T-helper 9 cell (primary cell): ENCODE measurements around the gene ARF6.
"Not testable (repeated sequence)": the region's sequence is repeated elsewhere in the genome, so short reads cannot be mapped to it uniquely, and the experiment has no call there.

ENCODE experiments used
- DNase-seq: peaks from one replicate; pipeline ENCODE4 v3.0.0-alpha.2; 2020

Gene ARF6

DNA sequence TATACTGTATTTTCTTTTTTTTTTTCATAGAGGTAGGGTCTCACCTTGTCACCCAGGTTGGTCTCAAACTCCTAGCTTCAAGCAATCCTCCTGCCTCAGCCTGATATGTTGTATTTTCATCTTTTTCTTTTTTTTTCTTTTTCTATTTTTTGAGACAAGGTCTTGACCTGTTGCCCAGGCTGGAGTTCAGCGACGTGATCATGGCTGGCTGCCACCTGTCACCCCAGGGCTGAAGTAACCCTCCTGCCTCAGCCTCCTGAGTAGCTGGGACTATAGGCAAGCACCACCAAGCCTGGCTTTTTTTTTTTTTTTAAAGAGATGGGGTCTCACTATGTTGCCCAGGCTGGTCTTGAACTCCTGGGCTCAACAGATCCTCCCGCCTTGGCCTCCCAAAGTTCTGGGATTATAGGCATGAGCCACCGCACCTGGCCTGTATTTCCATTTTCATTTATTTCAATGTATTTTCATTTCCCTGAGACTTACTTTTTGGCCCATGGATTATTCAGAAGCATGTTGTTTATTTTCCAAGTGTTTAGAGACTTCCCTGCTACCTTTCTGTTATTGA is 16.2 kb upstream of the ARF6 start:
- DNase-seq: no peak

DNA sequence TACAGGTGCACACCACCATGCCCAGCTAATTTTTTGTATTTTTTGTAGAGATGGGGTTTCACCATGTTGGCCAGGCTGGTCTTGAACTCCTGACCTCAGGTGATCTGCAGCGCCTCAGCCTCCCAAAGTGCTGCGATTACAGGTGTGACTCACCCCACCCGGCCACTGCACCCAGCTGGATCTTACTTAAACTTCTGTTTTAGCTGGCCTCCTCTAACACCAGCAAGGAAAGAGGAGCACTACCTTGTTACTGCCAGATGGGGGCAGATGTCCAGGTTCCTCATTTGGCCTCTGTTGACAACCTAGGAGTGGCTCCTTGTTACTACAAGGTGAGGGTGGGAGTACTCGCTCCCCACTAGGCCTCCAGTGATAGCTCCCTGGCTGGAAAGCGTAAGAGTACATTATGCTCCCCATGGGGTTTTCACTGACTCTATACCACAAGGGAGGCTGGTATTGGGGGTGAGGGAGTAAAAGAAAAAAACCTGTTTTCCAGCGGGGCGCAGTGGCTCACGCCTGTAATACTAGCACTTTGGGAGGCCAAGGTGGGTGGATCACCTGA is 13.2 kb upstream of the ARF6 start:
- peak; percentile 33 for DNase-seq

DNA sequence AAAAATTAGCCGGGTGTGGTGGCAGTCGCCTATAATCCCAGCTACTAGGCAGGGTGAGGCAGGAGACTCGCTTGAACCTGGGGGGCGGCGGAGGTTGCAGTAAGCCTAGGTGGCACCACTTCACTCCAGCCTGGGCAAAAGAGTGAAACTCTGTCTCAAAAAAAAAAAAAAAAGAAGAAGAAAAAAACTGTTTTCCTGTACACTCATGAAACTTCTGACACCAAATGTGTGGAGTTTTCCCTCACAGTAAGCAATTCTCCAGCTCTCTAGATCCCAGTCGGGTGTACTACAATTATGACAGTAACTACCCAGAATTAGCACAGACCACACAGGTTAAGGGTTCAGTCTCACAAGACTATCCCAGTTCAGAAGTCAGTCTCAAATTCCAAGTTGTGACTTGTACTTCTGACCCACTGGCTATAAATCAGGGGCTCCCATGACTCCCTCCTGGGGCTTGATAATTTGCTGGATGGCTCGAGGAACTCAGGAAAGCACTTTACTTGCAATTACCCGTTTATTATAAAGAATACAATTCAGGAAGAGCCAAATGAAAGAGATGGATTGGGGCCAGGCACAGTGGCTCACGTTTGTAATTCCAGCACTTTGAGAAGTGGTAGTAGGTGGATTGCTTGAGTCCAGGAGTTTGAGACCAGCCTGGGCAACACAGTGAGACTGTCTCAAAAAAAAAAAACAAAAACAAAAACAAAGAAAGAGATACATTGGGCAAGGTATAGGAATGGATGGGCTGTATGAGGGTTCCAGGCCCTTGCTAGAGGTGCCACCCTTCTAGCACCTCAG is 12.4 kb upstream of the ARF6 start:
- no peak for DNase-seq

DNA sequence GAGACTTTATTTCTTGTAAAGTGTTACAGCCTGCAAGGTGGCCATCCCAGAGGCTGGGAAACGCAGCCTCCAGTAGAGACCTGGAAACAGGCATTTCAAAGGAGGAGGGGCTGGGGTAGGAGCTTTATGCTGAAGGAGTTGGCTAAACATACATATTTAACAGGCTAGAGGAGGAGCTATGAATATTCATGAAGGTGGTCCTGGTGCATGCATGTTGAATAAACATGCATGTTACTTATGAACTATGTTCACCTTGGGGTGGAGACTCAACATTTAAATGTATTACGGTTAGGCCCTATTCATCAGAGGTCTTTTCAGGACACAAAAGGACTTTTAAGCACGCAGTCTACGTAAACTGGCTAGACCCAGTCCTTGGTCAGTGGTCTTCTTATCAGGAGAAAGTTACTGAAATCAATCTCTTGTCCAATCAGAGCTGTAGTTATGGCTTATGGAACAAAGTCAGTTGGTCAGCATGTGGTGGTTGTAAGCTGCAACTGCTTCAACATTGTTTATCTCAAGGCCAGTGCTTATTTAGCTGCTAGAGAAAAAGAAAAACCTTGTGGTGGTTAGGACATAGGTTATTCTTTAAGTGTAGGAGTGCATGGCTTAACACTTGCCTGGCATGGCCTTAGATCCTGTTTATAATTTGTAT is 11.4 kb upstream of the ARF6 start:
- DNase-seq: no peak

DNA sequence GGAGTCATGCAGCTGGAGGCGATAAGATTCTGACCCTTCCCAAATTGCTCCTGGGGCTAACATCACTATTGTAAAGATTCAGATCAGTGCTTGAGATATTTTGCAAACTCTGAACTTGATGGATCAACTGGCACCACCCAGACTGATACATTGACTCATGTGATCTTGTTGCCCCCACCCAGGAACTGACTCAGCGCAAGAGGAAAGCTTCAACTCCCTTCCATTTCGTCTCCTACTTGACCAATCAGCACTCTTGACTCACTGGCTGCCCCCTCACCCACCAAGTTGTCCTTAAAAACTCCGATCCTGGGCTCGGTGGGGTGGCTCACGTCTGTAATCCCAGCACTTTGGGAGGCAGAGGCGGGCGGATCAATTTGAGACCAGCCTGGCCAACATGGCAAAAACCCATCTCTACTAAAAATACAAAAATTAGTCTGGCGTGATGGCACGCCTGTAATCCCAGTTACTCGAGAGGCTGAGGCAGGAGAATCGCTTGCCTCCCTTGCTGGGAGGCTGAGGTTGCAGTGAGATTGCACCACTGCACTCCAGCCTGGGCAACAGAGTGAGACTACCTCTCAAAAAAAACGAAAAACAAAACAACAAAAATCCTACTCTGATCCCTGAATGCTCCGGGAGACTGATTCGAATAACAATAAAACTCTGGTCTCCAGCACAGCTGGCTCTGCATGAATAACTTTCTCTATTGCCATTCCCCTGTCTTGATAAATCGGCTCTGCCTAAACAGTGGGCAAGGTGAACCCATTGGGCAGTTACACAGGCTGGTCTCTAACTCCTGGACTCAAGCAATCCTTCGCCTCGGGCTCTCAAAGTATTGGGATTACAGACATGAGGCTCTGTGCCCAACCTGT is 9.8 kb upstream of the ARF6 start:
- DNase-seq: no peak

DNA sequence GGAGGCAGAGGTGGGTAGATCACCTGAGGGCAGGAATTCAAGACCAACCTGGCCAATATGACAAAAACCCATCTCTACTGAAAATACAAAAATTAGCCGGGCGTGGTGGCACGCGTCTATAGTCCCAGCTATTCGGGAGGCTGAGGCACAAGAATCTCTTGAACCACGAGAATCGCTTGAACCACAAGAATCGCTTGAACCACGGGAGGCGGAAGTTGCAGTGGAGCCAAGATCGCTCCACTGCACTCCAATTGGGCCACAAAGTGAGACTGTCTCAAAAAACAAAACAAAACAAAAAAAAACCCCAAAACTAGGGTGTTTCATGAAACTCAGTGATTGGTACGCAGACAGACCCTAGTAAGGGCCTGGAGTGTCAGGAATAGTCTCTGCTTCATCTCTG is 6.4 kb upstream of the ARF6 start:
- no peak for DNase-seq

DNA sequence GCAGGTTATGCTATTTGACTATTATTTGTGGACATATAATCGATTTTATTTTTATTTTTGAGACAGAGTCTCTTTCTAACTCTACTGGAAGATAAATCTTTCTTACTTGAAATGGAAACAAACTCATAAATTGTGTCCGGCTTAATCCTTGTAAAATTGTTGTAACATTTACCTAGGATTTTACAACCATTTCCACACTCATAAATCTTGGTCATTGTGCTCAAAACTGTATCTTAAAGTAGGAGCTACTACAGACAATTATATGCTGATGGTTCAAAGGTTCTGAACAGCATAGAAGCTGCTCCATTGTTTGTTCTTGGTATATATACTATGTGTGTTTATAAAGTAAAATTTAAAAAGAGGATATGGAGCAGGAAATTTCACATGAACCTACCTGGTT is 4.6 kb upstream of the ARF6 start:
- DNase-seq: no peak

DNA sequence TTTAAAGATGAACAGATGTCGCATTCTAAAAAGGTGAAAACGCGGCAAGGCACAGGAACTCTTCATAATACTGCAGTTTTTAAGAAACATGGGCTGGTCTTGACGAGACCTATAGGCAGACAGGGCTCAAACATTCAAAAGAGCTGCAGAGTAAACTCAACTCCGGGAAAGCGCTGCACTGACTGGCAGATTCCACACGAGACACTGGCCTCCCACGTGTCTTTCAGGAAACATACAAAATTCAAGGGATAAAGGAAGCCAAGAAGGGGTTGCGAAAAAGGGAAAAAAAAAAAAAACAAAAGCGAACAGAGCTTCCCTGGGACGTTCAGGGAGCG is 614 bp upstream of the ARF6 start:
- peak; percentile 25 for DNase-seq

DNA sequence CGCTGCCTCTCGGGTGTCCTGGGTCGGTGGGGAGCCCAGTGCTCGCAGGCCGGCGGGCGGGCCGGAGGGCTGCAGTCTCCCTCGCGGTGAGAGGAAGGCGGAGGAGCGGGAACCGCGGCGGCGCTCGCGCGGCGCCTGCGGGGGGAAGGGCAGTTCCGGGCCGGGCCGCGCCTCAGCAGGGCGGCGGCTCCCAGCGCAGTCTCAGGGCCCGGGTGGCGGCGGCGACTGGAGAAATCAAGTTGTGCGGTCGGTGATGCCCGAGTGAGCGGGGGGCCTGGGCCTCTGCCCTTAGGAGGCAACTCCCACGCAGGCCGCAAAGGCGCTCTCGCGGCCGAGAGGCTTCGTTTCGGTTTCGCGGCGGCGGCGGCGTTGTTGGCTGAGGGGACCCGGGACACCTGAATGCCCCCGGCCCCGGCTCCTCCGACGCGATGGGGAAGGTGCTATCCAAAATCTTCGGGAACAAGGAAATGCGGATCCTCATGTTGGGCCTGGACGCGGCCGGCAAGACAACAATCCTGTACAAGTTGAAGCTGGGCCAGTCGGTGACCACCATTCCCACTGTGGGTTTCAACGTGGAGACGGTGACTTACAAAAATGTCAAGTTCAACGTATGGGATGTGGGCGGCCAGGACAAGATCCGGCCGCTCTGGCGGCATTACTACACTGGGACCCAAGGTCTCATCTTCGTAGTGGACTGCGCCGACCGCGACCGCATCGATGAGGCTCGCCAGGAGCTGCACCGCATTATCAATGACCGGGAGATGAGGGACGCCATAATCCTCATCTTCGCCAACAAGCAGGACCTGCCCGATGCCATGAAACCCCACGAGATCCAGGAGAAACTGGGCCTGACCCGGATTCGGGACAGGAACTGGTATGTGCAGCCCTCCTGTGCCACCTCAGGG is 679 bp downstream of the ARF6 start:
- peak; percentile 67 for DNase-seq

DNA sequence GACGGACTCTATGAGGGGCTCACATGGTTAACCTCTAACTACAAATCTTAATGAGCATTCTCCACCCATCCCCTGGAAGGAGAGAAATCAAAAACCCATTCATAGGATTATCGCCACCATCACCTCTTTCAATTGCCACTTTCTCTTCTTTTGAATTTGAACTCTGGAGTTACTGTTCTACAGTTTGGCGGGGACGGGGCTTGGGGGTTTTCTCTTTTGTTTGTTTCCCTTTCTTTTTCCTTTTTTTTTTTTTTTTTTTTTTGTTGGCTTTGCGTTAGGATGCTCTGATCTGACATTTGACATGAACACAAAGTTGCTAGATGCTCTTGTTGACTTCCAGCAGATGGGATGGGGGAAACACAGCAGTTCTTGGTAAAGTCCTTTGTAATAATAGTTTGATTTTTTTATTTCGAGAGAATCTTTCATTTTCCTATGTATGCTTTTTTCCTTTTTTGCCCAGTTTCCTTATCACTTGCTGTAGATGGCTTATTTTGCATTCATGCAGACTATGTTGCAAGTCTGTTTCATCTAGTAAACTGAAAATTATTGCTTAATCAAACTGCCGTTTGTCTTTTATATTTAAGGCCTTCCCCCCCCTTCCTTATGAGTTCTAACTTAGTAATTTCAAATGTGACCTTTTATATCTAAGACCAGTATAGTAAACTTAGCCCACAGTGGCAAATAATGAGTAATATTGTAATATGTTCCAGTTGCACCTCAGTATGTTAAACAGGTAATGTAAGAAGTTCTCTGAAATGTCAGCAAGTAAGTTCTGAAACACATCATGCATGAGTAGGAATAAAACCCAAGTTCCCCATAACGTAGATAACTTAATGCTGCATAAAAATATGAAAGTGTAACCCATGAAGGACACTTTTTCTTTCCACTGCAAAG is 1.6 kb downstream of the ARF6 start:
- DNase-seq: not testable (repeated sequence)

DNA sequence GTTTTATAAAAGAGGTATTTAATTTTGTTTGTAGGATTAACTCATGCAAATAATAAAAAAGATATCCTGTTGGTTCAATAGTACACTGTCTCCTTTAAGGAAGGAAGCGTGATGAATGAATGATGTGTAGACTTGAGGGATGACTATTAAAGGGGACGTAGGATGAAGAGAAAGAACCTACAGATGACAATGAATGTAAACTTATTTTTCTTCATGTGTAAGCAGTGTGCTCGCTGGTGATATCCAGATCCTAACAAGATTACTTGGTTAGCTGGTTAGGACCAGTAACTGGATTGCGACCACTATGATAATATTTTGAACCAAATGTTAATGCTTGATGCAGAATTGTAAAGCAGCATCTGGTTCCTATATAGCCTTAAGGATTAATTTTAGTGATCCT is 2.6 kb downstream of the ARF6 start:
- no peak for DNase-seq

DNA sequence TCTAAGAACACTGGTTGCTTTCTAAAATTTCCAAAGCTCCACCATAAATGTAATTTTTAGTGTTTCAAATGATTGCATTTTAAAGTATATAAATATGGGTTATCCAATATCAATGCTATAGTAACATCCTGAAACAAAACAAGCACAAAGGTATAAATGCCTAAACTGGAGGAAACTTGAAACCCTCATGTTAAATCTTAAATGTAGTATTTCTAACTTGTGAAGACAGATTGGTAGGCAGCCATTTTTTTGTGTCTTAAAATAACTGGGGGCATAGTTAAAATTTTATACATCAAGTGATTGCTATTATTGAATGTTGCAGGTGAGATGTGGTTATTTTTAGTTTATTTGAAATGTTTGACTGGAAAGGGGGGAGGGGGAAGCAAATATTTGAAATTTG is 3.4 kb downstream of the ARF6 start:
- DNase-seq: not testable (repeated sequence)

DNA sequence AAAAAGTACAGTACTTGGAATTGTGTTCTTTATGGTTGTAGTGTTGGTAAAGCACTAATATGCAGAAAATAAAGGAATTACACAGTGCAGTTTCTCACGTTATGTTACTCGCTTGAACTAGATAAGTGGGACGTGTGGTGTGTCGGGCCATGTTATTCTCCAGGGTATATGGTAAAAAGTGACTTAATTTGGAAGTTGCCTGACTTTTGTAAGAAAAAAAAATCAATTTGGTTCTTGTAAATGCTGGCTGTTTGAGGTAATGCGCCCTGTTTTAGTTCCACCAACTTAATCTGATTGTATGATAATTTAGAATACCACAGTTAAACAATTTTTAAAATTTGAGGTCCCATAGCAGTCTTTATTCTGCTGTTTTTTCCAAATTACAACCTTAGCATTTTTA is 4.1 kb downstream of the ARF6 start:
- DNase-seq: no peak

DNA sequence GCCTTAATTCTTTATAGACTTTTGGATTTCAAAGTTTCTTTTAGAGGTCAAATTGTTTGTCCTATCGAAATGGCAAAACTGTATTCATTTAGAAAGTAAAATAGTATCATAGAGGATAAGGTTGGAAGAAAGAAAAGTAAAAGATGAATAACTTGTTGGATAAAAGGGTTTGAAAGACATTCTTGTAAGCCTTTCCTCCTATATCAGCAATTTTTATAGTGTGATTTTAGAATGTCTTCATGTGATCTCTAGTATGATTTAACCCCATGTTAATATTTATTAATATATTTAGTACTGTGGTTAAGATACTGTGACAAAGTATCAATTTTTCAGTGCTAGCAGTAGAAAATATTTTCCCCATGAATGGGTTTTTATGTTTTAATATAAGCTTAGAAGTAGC is 4.5 kb downstream of the ARF6 start:
- no peak for DNase-seq

DNA sequence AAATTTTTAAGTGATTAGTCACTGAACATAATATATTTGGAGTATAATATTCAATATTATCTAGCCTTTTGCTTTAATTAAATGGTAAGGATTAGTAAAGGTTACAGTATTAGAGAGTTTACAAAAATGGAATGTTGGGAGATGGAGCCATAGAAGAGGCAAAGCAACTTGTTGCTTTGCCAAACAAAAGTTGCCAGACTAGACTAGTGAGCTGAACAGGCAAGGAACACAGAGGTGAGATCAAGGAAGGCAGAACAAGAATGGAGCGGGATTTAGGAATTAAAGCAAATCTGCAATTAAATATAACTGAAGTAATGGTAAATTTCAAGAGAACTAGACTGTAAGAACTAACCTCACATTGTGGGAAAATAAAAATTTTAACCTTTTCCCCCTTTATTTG is 5.1 kb downstream of the ARF6 start:
- no peak for DNase-seq

DNA sequence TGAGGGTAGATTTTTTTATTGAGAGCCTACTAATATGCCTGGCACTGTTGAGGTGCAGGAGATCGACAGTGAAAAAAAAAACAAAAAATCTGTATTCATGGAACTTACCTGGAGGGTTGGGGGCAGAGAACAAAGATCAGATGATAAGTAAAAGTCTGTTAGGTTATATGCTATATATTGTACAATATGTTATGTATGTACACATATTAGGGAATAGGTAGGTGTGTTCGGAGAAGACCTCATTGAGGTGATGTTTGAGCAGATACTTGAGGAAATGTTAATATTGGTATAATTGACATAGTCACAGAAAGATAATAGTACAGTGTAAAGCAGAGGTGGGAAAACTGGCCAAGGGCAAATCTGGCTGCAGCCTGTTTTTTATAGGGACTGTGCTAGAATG is 5.6 kb downstream of the ARF6 start:
- no peak for DNase-seq

DNA sequence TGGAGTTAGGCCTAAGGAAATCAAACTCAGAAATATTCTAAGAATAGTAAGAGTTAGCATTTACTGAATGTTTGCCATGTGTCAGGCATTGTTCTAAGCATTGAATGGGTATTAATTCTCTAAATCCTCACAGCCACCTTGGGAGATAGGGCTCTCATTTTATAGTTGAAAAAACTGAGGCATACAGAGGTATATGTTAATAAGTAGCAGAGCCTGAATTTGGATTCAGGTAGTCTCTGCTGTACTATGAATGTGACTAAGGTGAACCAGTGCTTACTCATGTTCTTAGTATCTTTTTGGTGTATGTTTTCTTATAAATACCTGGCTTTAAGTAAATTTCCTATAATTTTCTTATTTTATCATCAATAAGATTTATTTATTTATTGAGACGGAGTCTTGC is 8.1 kb downstream of the ARF6 start:
- DNase-seq: no peak

DNA sequence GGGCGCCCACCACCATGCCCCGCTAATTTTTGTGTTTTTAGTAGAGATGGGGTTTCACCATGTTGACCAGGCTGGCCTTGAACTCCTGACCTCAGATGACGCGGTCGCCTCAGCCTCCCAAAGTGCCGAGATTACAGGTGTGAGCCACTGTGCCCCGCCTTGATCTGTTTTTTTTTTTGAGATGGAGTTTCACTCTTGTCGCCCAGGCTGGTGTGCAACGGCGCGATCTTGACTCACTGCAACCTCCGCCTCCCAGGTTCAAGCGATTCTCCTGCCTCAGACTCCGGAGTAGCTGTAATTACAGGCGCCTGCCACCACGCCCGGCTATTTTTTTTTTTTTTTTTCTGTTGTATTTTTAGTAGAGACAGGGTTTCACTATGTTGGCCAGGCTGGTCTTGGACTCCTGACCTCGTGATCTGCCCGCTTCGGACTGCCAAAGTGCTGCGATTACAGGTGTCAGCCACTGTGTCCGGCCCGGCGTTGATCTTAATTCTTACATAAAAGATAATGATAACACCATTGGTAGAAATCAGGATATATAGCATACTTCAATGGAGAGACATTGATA is 9.9 kb downstream of the ARF6 start:
- DNase-seq: not testable (repeated sequence)

DNA sequence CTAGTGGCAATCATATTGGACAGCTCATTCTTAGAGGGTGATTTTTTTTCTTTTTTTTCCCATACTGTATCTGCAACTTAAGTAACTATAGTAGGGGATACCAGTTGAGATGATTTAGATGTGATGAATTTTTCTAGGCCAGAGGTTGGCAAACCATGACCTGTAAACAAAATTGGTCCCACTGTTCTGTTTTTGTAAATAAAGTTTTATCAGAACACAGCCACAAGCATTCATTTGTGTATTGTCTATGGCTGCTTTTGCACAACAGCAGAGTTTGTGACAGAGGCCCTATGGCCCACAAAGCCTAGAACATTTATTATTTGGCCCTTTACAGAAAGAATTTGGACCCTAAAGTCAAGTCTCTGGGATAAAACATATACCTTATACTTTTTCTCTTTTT is 11.4 kb downstream of the ARF6 start:
- DNase-seq: no peak

DNA sequence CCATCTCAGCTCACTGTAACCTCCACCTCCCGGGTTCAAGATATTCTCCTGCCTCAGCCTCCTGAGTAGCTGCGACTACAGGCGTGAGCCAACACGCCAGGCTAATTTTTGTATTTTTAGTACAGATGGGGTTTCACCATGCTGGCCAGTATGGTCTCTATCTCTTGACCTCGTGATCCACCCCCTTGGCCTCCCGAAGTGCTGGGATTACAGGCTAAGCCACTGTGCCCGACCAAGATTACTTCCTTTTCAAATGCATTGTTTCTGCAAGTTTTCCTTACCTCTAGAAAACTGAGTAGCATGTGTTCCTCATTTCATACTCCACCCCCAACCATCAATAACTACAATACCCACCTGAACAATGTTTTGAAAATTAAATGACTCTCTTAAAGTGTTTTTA is 13.1 kb downstream of the ARF6 start:
- DNase-seq: no peak

DNA sequence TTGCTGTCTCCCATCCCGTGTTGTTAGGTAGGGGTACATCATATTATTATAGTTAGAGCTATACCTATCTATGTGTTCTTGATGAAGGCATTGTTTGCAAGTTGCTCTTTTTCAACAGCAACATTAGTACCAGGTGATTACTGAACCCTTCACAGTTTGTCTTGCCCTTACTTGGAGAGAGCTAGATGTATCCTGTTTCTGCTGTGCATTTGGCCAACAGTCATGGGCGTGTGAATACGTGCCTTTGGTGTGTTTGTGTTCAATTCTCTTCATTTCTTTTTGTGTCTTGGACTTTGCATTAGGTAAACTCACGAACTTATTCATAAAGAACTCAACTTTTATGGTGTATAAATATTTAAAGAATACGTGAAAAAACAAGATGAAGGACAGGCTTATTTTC is 14.3 kb downstream of the ARF6 start:
- DNase-seq: no peak
